Measurements from ENCODE around the gene FAM83D. TPM values are rescaled to one million over a fixed set of nuclear protein-coding genes. Genes with fewer than 3 reads are reported as not detected.
"Not testable (repeated sequence)": the region's sequence is repeated elsewhere in the genome, so short reads cannot be mapped to it uniquely, and the experiment has no call there.

FAM83D gene
- total RNA-seq, 2 experiments from 2014 or later = 23.1 to 28.4 TPM

DNA sequence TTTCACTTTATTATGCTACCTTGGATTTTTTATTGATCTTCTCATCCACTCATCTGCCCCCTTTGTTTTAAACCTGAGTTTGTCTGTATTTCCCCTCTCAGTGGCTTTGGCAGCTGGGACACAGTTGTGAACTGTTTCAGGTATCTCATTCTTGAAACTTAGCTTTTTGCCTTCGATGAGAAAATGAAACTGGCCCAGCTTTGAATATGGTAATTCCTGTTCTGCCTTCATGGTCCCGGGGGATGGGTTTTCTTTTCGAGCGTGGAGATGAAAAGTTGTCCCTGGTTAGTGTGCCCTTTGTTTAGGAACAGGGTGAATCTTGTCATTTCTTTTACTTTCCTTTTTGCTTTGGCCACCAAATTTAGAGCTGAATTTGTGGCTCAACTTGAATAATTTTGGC lies 61.6 kb downstream of the FAM83D start:
- CTCF ChIA-PET = interaction anchor here (2.6 to 2.8 kb wide), 2 partner anchors 11 to 25 kb away, joined by 13 to 17 read pairs; partner anchors contain the start of gene DHX35
- H3K4me1 Mint-ChIP-seq = peaks cover 28% of the 10 kb centered on the region
- peak; percentile 16 for ATAC-seq
- DNase-seq = no peak
- no peaks in the 10 kb centered on the region for H3K27me3 Mint-ChIP-seq
- H3K4me3 Mint-ChIP-seq = peak overlapping the region; percentile 65
- H3K9me3 Mint-ChIP-seq (ENCODE audit: low read depth) = no peaks in the 10 kb centered on the region
- peak overlapping the region; percentile 65 for H3K27ac Mint-ChIP-seq
- H3K36me3 Mint-ChIP-seq = peaks cover 21% of the 10 kb centered on the region

DNA sequence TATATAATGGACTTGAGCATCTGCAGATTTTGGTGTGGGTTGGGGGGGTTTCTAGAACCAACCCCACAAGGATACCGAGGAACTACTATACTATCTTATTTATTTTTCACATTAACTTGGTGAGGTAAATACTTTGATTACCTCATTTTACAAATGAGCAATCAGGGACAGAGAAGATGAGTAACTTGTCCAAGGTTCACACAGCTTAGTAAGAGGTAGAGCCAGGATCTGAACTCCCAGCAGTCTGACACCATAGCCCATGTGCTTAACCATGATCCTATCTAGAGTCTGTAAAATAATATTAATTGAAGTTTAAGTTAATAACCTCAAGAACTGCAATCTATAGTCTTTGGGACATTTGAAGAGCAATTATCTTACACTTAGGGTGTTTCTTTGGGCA lies 64.5 kb downstream of the FAM83D start:
- Mint-ChIP-seq H3K9me3 (ENCODE audit: low read depth) (no peaks in the 10 kb centered on the region), H3K36me3 (peaks cover 17% of the 10 kb centered on the region), H3K4me3 (no peak overlapping the region), H3K4me1 (peaks cover 23% of the 10 kb centered on the region), H3K27ac (no peak overlapping the region), H3K27me3 (no peaks in the 10 kb centered on the region)
- ATAC-seq (no peak), DNase-seq (no peak)
- CTCF ChIA-PET = interaction anchor here (0.7 to 1.4 kb wide), 3 partner anchors 9 to 18 kb away, joined by 3 to 5 read pairs (median 3); no protein-coding TSS in a partner anchor

DNA sequence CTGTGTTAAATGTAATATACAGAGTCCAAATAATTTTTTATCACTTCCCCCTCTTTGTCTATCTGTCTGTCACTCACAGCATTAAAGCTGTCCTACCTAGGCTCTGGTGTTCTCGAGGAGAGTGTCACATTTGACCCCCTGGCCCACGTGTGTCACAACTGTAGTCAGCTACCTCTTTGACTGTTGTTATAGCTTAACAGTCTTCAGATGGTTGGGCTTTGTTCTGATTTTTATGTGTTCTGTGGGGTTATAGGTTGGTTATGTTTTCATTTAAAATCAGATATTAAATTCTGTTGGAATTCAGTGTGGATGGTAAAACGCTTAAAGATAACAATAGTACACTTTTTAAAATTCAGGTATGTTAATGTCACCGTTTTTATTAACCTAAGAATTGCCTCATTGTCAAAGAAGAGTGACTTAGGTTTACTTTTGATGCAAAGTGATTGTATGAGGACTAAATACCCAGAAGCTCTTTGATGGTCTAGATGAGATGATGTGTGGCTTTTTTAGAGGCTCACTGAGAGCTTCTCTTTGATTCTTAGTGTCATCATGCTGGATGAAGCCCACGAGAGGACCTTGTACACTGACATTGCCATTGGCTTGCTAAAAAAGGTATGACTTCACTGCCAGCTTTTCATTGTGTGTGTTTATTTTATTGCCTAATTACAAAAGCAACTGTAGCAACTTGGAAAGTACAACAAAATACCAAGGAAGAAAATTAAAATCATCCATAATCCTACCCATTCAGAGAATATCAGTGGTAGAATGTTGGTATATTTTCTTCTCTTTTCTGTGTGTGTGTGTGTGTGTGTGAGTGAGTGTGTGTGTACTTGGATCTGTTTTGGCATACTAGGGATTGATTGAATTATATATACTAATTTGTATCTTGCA lies 65.8 kb downstream of the FAM83D start:
- no peaks in the 10 kb centered on the region for H3K27me3 Mint-ChIP-seq
- DNase-seq (no peak), ATAC-seq (no peak)
- H3K36me3 Mint-ChIP-seq = peaks cover 22% of the 10 kb centered on the region
- CTCF ChIA-PET = interaction anchor here (0.8 to 1.4 kb wide), 2 partner anchors 7 to 13 kb away, joined by 3 to 5 read pairs; no protein-coding TSS in a partner anchor
- H3K4me3 Mint-ChIP-seq = no peak overlapping the region
- no peak overlapping the region for H3K27ac Mint-ChIP-seq
- no peaks in the 10 kb centered on the region for H3K9me3 Mint-ChIP-seq (ENCODE audit: low read depth)
- peaks cover 15% of the 10 kb centered on the region for H3K4me1 Mint-ChIP-seq

GRCh38 chr20:38995536-38996044 lies 69.4 kb downstream of the FAM83D start:
- peak overlapping the region; percentile 25 for H3K27ac Mint-ChIP-seq
- ATAC-seq = no peak
- H3K4me3 Mint-ChIP-seq = no peak overlapping the region
- CTCF ChIA-PET = interaction anchor here (1.0 to 5.2 kb wide), 9 partner anchors 9 to 68 kb away, joined by 3 to 33 read pairs (median 7); partner anchors contain the start of genes DHX35 and FAM83D
- peaks cover 35% of the 10 kb centered on the region for H3K4me1 Mint-ChIP-seq
- no peaks in the 10 kb centered on the region for H3K9me3 Mint-ChIP-seq (ENCODE audit: low read depth)
- no peak for DNase-seq
- H3K27me3 Mint-ChIP-seq = no peaks in the 10 kb centered on the region
- peaks cover 24% of the 10 kb centered on the region for H3K36me3 Mint-ChIP-seq

GRCh38 chr20:38996866-38997265 lies 70.6 kb downstream of the FAM83D start:
- Mint-ChIP-seq H3K4me1 (peaks cover 40% of the 10 kb centered on the region), H3K27ac (peak overlapping the region; percentile 6), H3K36me3 (peaks cover 31% of the 10 kb centered on the region)
- CTCF ChIA-PET = interaction anchor here (0.7 to 5.2 kb wide), 10 partner anchors 8 to 102 kb away, joined by 3 to 33 read pairs (median 7); partner anchors contain the start of genes DHX35 and FAM83D
- H3K9me3 Mint-ChIP-seq (ENCODE audit: low read depth); ATAC-seq; DNase-seq; H3K4me3 Mint-ChIP-seq; H3K27me3 Mint-ChIP-seq: not testable (repeated sequence)

GRCh38 chr20:38997622-38998021 lies 71.4 kb downstream of the FAM83D start:
- H3K27me3 Mint-ChIP-seq = no peaks in the 10 kb centered on the region
- H3K36me3 Mint-ChIP-seq = peaks cover 34% of the 10 kb centered on the region
- CTCF ChIA-PET = interaction anchor here (0.6 to 5.2 kb wide), 17 partner anchors 9 to 103 kb away, joined by 3 to 33 read pairs (median 5); partner anchors contain the start of genes DHX35 and FAM83D
- H3K4me1 Mint-ChIP-seq = peaks cover 40% of the 10 kb centered on the region
- ATAC-seq (peak; percentile 87), DNase-seq (peak; percentile 92)
- H3K27ac Mint-ChIP-seq = peak overlapping the region; percentile 75
- peak overlapping the region; percentile 25 for H3K4me3 Mint-ChIP-seq
- H3K9me3 Mint-ChIP-seq (ENCODE audit: low read depth) = no peaks in the 10 kb centered on the region

DNA sequence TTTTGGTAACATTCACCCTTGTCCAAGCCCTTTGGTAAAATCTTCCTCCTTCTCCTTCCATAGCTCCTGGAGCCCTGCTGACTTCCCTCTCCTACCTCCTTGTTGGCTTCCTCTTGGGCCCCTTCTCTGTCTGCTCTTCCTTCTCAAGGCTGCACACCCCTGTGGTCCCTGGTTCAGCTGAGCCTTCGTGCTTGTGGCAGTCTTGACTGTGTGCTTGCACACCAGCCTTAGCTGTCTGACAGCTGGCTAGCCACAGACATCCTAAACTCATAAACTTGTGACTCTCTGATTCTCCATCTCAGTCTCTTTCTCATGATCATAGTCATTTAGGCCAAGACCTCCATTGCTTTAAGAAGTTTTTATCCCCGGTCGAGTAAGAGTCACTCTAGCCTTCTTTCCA lies 73.0 kb downstream of the FAM83D start:
- DNase-seq (peak; percentile 82), ATAC-seq (peak; percentile 49)
- Mint-ChIP-seq H3K4me1 (peaks cover 40% of the 10 kb centered on the region), H3K4me3 (peak overlapping the region; percentile 49), H3K27ac (peak overlapping the region; percentile 85), H3K27me3 (no peaks in the 10 kb centered on the region), H3K36me3 (peaks cover 46% of the 10 kb centered on the region), H3K9me3 (ENCODE audit: low read depth) (no peaks in the 10 kb centered on the region)
- CTCF ChIA-PET = interaction anchor here (1.2 to 5.2 kb wide), 6 partner anchors 8 to 50 kb away, joined by 3 to 33 read pairs (median 6); partner anchors contain the start of gene DHX35

GRCh38 chr20:38999965-39000910 lies 74.0 kb downstream of the FAM83D start:
- H3K4me1 Mint-ChIP-seq = peaks cover 45% of the 10 kb centered on the region
- CTCF ChIA-PET = interaction anchor here (0.9 to 5.2 kb wide), 7 partner anchors 9 to 50 kb away, joined by 3 to 33 read pairs (median 4); partner anchors contain the start of gene DHX35
- no peaks in the 10 kb centered on the region for H3K27me3 Mint-ChIP-seq
- DNase-seq (no peak), ATAC-seq (no peak)
- no peaks in the 10 kb centered on the region for H3K9me3 Mint-ChIP-seq (ENCODE audit: low read depth)
- peak overlapping the region; percentile 85 for H3K27ac Mint-ChIP-seq
- H3K4me3 Mint-ChIP-seq = no peak overlapping the region
- peaks cover 51% of the 10 kb centered on the region for H3K36me3 Mint-ChIP-seq

Other genes starting within 250 kb of the FAM83D start
- not detected for gene SLC32A1, start 201.9 kb upstream of the FAM83D start, total RNA-seq
- gene ACTR5, start 178.0 kb upstream of the FAM83D start, total RNA-seq = 10 to 100 TPM in 1 of 2 experiments, 1 to 10 TPM in 1; 9.5 to 10.6 TPM
- gene PPP1R16B, start 120.7 kb upstream of the FAM83D start, total RNA-seq = 100 to 1,000 TPM in 1 of 2 experiments, 10 to 100 TPM in 1; 86.5 to 128 TPM
- 10 to 100 TPM; 10.5 to 12.9 TPM for gene DHX35, start 35.9 kb downstream of the FAM83D start, total RNA-seq